Ramos (cell line): Measurements from ENCODE around the gene RFTN1.
"Not testable (repeated sequence)": the region's sequence is repeated elsewhere in the genome, so short reads cannot be mapped to it uniquely, and the experiment has no call there.

Experiments
- in situ Hi-C: fragments of 300-500 bp; cut with MboI; formaldehyde crosslinking; loops from one replicate; pipeline ENCODE4 v1.14.3; 2022; ENCODE audit warnings: low sequenced_read_pairs; ENCODE audit not compliant: unreplicated experiment

RFTN1 gene

GRCh38 chr3:16322189-16322588 lies 191.3 kb downstream of the RFTN1 start:
- in situ Hi-C loops = no loop called here

- in situ Hi-C loops = no loop called here
Observed at GRCh38 chr3:16320711-16321110, 192.8 kb downstream of the RFTN1 start.

- in situ Hi-C loops = no loop called here
Observed at GRCh38 chr3:16319723-16320122, 193.8 kb downstream of the RFTN1 start.

- in situ Hi-C loops = no loop called here
Observed at GRCh38 chr3:16319307-16319706, 194.2 kb downstream of the RFTN1 start.

- in situ Hi-C loops = no loop called here
Observed at GRCh38 chr3:16318176-16318575, 195.3 kb downstream of the RFTN1 start.

- in situ Hi-C loops = no loop called here
Observed at GRCh38 chr3:16317561-16317945, 195.9 kb downstream of the RFTN1 start.

GRCh38 chr3:16316847-16317560 lies 196.5 kb downstream of the RFTN1 start:
- in situ Hi-C loops = no loop called here

GRCh38 chr3:16316396-16316795 lies 197.1 kb downstream of the RFTN1 start:
- in situ Hi-C loops = no loop called here

GRCh38 chr3:16315623-16316022 lies 197.9 kb downstream of the RFTN1 start:
- in situ Hi-C loops = no loop called here

GRCh38 chr3:16313886-16314645 lies 199.4 kb downstream of the RFTN1 start:
- in situ Hi-C loops = no loop called here

- in situ Hi-C loops = no loop called here
Observed at GRCh38 chr3:16311960-16312451, 201.5 kb downstream of the RFTN1 start.

GRCh38 chr3:16310486-16310885 lies 203.0 kb downstream of the RFTN1 start:
- in situ Hi-C loops = not testable (repeated sequence)

- in situ Hi-C loops = no loop called here
Observed at GRCh38 chr3:16309558-16309957, 203.9 kb downstream of the RFTN1 start.

GRCh38 chr3:16308727-16309126 lies 204.8 kb downstream of the RFTN1 start:
- in situ Hi-C loops = no loop called here

- in situ Hi-C loops = no loop called here
Observed at GRCh38 chr3:16307832-16308531, 205.5 kb downstream of the RFTN1 start.

GRCh38 chr3:16305111-16305541 lies 208.4 kb downstream of the RFTN1 start:
- in situ Hi-C loops = no loop called here

GRCh38 chr3:16304061-16305010 lies 209.2 kb downstream of the RFTN1 start:
- in situ Hi-C loops = no loop called here

GRCh38 chr3:16303037-16303575 lies 210.4 kb downstream of the RFTN1 start:
- in situ Hi-C loops = no loop called here

- in situ Hi-C loops = no loop called here
Observed at GRCh38 chr3:16302082-16302631, 211.3 kb downstream of the RFTN1 start.
